HL-60 (cell line): ENCODE measurements around the gene GPR150.
A peak's percentile ranks its signal among the peaks of the same experiment; 100 is the strongest.

ENCODE experiments used
- DNase-seq, 2 experiments: peaks; one replicate each; pipeline ENCODE4 v3.0.0-alpha.2; 2010 to 2020; ENCODE audit warnings: low read depth in 1 of 2, low spot score in 1 of 2
- H3K27ac ChIP-seq: fragments of 250-450 bp; sonication (Bioruptor Pico); replicated peaks from 2 replicates; pipeline ENCODE4 v1.5.1; 2020; ENCODE audit warnings: mild to moderate bottlenecking, moderate library complexity
- H3K27me3 ChIP-seq: fragments of 250-450 bp; sonication (Bioruptor Pico); 2 replicates; pipeline ENCODE4 v1.5.1; 2021; ENCODE audit warnings: mild to moderate bottlenecking, moderate library complexity; ENCODE audit not compliant: insufficient read depth, poor library complexity, severe bottlenecking
- H3K4me3 ChIP-seq: replicated peaks from 2 replicates; pipeline ENCODE4 v1.5.1; 2011; ENCODE audit warnings: mild to moderate bottlenecking, control low read depth, low read length; ENCODE audit not compliant: insufficient read depth
- GABPA ChIP-seq: IDR thresholded peaks from 2 replicates; pipeline ENCODE4 v1.6.1; 2012; ENCODE audit warnings: low read depth
- POLR2AphosphoS5 ChIP-seq: IDR thresholded peaks from 2 replicates; pipeline ENCODE4 v1.6.1; 2012; ENCODE audit warnings: low read depth
- SPI1 ChIP-seq: IDR thresholded peaks from 2 replicates; pipeline ENCODE4 v1.6.1; 2012; ENCODE audit warnings: low read depth, mild to moderate bottlenecking, borderline replicate concordance
- TF ChIP-seq, protein P1 (sequence below): IDR thresholded peaks from one replicate; pipeline ENCODE4 v1.5.1; 2011; ENCODE audit warnings: low read length, control low read depth, inconsistent platforms; ENCODE audit not compliant: insufficient read depth
- TF ChIP-seq, protein P2 (sequence below): IDR thresholded peaks from 2 replicates; pipeline ENCODE4 v1.6.1; 2012; ENCODE audit warnings: low read depth; ENCODE audit not compliant: insufficient replicate concordance

GPR150 gene

GRCh38 chr5:95662946-95663345, 43.1 kb downstream of the GPR150 start:
- H3K27ac ChIP-seq, result no peak overlapping the region
- TF ChIP-seq, protein P1, sequence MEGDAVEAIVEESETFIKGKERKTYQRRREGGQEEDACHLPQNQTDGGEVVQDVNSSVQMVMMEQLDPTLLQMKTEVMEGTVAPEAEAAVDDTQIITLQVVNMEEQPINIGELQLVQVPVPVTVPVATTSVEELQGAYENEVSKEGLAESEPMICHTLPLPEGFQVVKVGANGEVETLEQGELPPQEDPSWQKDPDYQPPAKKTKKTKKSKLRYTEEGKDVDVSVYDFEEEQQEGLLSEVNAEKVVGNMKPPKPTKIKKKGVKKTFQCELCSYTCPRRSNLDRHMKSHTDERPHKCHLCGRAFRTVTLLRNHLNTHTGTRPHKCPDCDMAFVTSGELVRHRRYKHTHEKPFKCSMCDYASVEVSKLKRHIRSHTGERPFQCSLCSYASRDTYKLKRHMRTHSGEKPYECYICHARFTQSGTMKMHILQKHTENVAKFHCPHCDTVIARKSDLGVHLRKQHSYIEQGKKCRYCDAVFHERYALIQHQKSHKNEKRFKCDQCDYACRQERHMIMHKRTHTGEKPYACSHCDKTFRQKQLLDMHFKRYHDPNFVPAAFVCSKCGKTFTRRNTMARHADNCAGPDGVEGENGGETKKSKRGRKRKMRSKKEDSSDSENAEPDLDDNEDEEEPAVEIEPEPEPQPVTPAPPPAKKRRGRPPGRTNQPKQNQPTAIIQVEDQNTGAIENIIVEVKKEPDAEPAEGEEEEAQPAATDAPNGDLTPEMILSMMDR, result no peak
- TF ChIP-seq GABPA (no peak), POLR2AphosphoS5 (no peak), SPI1 (no peak)
- TF ChIP-seq, protein P2, sequence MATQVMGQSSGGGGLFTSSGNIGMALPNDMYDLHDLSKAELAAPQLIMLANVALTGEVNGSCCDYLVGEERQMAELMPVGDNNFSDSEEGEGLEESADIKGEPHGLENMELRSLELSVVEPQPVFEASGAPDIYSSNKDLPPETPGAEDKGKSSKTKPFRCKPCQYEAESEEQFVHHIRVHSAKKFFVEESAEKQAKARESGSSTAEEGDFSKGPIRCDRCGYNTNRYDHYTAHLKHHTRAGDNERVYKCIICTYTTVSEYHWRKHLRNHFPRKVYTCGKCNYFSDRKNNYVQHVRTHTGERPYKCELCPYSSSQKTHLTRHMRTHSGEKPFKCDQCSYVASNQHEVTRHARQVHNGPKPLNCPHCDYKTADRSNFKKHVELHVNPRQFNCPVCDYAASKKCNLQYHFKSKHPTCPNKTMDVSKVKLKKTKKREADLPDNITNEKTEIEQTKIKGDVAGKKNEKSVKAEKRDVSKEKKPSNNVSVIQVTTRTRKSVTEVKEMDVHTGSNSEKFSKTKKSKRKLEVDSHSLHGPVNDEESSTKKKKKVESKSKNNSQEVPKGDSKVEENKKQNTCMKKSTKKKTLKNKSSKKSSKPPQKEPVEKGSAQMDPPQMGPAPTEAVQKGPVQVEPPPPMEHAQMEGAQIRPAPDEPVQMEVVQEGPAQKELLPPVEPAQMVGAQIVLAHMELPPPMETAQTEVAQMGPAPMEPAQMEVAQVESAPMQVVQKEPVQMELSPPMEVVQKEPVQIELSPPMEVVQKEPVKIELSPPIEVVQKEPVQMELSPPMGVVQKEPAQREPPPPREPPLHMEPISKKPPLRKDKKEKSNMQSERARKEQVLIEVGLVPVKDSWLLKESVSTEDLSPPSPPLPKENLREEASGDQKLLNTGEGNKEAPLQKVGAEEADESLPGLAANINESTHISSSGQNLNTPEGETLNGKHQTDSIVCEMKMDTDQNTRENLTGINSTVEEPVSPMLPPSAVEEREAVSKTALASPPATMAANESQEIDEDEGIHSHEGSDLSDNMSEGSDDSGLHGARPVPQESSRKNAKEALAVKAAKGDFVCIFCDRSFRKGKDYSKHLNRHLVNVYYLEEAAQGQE, result no peak
- no peak for DNase-seq
- no peak overlapping the region for H3K4me3 ChIP-seq
- H3K27me3 ChIP-seq, result no peaks in the 10 kb centered on the region

DNA sequence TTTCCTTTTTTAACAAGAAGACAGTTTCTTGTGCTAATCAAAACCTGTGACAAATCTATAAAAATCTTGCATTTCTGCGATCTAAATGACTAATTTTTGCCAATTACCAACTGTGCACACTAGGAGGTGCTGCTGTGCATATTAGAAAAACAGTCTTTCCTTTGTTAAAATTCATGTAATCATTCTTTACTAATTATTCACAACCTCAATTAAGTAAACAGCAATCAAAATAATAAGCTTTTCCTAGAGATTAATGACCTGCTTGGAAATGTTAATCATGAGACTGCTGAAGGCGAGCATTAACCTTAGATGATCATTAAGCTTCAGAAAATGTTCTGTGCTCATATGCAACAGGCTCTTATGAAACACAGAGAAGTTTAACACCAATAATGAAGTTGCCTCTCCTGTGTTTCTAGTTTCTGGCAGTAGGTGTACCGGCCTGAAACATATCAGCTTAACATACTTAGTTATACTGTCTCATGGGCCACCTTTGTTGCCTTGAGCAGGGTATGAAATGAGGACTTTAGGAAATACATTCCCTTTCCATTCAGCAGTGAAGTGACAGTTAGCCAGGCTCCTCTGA, 44.4 kb downstream of the GPR150 start:
- Histone ChIP-seq H3K27ac (no peak overlapping the region), H3K4me3 (no peak overlapping the region), H3K27me3 (no peaks in the 10 kb centered on the region)
- DNase-seq, result no peak
- TF ChIP-seq, protein P2, result no peak
- TF ChIP-seq GABPA (no peak), SPI1 (no peak), POLR2AphosphoS5 (no peak)
- TF ChIP-seq, protein P1, result peak; percentile 7

GRCh38 chr5:95667061-95667618, 47.3 kb downstream of the GPR150 start:
- peak in 1 of 2 experiments; percentile 17 for DNase-seq
- Histone ChIP-seq H3K4me3 (no peak overlapping the region), H3K27ac (no peak overlapping the region), H3K27me3 (no peaks in the 10 kb centered on the region)
- TF ChIP-seq GABPA (no peak), POLR2AphosphoS5 (no peak), SPI1 (no peak)
- TF ChIP-seq, protein P1, result no peak
- TF ChIP-seq, protein P2, result no peak
